Loucy (cell line): ENCODE data around the gene CDH4.

Experiments
- EZH2phosphoT487 ChIP-seq: fragments of 200-600 bp; IDR thresholded peaks from 2 replicates; pipeline ENCODE4 v1.6.1; 2018; ENCODE audit warnings: antibody characterized with exemption, mild to moderate bottlenecking, moderate library complexity, borderline replicate concordance
- TF ChIP-seq, protein P1 (sequence below): fragments of 200-600 bp; sonication (generic); conservative IDR thresholded peaks from 2 replicates; pipeline ENCODE4 v1.5.1; 2014; ENCODE audit warnings: mild to moderate bottlenecking, antibody characterized with exemption, low read length

DNA sequence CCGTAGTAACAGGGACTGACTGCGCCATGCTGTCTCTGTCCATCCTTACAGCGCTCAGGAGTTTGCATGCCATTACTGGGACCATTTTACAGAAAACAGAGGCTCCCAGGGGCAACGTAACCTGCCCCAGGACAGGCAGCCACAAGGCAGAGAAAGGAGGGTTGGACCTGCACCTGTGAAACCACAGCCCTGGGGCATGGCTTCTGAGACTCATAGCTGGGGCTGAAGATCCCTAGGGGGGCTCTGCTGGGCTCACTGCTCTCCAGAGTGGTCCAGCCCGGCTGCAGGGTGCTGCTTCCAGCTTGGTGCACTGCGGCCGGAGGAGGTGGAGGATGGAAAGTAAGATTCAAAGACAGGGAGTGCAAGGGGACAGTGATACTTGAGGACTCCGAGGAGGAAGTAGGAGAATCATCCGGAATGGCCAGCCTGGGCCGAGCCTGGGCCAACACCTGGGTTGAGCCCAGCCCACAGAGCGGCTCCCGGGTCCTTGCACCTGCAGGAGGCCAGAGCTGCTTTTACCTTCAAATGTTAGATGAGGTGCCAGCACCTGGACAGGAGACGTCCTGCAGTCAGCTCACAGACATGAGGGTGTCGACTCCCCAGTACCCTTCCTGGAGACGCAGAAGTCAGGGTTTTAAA lies 183.2 kb downstream of the CDH4 start:
- TF ChIP-seq, protein P1, sequence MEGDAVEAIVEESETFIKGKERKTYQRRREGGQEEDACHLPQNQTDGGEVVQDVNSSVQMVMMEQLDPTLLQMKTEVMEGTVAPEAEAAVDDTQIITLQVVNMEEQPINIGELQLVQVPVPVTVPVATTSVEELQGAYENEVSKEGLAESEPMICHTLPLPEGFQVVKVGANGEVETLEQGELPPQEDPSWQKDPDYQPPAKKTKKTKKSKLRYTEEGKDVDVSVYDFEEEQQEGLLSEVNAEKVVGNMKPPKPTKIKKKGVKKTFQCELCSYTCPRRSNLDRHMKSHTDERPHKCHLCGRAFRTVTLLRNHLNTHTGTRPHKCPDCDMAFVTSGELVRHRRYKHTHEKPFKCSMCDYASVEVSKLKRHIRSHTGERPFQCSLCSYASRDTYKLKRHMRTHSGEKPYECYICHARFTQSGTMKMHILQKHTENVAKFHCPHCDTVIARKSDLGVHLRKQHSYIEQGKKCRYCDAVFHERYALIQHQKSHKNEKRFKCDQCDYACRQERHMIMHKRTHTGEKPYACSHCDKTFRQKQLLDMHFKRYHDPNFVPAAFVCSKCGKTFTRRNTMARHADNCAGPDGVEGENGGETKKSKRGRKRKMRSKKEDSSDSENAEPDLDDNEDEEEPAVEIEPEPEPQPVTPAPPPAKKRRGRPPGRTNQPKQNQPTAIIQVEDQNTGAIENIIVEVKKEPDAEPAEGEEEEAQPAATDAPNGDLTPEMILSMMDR: no peak
- no peak for TF ChIP-seq EZH2phosphoT487
